Right atrium auricular region (tissue), 2 donors: ENCODE data around the gene ARHGEF35. TPM values are rescaled to one million over a fixed set of nuclear protein-coding genes. Genes with fewer than 3 reads are reported as not detected.

Source experiments
- DNase-seq: peaks from one replicate; pipeline ENCODE4 v3.0.0-alpha.2; 2019; ENCODE audit warnings: low spot score
- H3K27ac ChIP-seq, 2 donors: fragments of 200-600 bp; sonication (generic); 1 replicate in 1 of 2; 2 replicates in 1 of 2; pipeline ENCODE4 v1.5.1; 2016 to 2019
- H3K27me3 ChIP-seq, 2 donors: fragments of 200-600 bp; sonication (generic); one replicate each; pipeline versions ENCODE4 v1.5.1 to v1.6.0; 2017 to 2019
- H3K36me3 ChIP-seq: fragments of 200-600 bp; sonication (generic); one replicate; pipeline ENCODE4 v1.5.1; 2016
- H3K4me1 ChIP-seq, 2 donors: fragments of 200-600 bp; sonication (generic); one replicate each; pipeline versions ENCODE4 v1.5.1 to v1.6.0; 2017 to 2019
- H3K4me3 ChIP-seq, 2 donors: fragments of 200-600 bp; sonication (generic); 1 replicate in 1 of 2; 2 replicates in 1 of 2; pipeline ENCODE4 v1.5.1; 2017 to 2019; ENCODE audit warnings: mild to moderate bottlenecking in 1 of 2, moderate library complexity in 1 of 2
- H3K9me3 ChIP-seq, 2 donors: fragments of 200-600 bp; sonication (generic); one replicate each; pipeline ENCODE4 v1.5.1; 2019
- CTCF ChIP-seq, 2 donors: fragments of 200-600 bp; sonication (generic); IDR thresholded peaks; one replicate each; pipeline ENCODE4 v1.5.1; 2019; ENCODE audit warnings: antibody characterized with exemption in 2 of 2
- total RNA-seq, 2 donors: library from RNA; depleted of rRNA; stranded (reverse); fragments of >200 nt; gene quantifications; one replicate each; pipeline ENCODE4 v1.1.0, GENCODE V29; 2016

The ARHGEF35 gene
- total RNA-seq, 2 donors from 2014 or later = 1.7 TPM

GRCh38 chr7:144164784-144165183, 30.8 kb downstream of the ARHGEF35 start:
- no peaks in the 10 kb centered on the region for H3K27me3 ChIP-seq
- H3K4me3 ChIP-seq = no peak overlapping the region
- DNase-seq = no peak
- H3K4me1 ChIP-seq = no peaks in the 10 kb centered on the region
- H3K9me3 ChIP-seq = no peaks in the 10 kb centered on the region
- TF ChIP-seq CTCF (IDR thresholded peaks at IDR 0.05) = no peak
- no peak overlapping the region for H3K27ac ChIP-seq
- H3K36me3 ChIP-seq = no peaks in the 10 kb centered on the region

- DNase-seq = no peak
- H3K4me3 ChIP-seq = no peak overlapping the region
- H3K9me3 ChIP-seq = no peaks in the 10 kb centered on the region
- no peaks in the 10 kb centered on the region for H3K36me3 ChIP-seq
- TF ChIP-seq CTCF (IDR thresholded peaks at IDR 0.05) = no peak
- no peaks in the 10 kb centered on the region for H3K27me3 ChIP-seq
- no peak overlapping the region for H3K27ac ChIP-seq
- H3K4me1 ChIP-seq = no peaks in the 10 kb centered on the region
Measured at GRCh38 chr7:144158861-144159260, 36.8 kb downstream of the ARHGEF35 start.

GRCh38 chr7:144148224-144148827, 47.3 kb downstream of the ARHGEF35 start:
- H3K36me3 ChIP-seq = no peaks in the 10 kb centered on the region
- H3K27ac ChIP-seq = no peak overlapping the region
- no peaks in the 10 kb centered on the region for H3K27me3 ChIP-seq
- H3K9me3 ChIP-seq = peaks cover 0 to 47% of the 10 kb centered on the region in 2 donors
- no peak overlapping the region for H3K4me3 ChIP-seq
- no peak for DNase-seq
- H3K4me1 ChIP-seq = no peaks in the 10 kb centered on the region
- no peak for TF ChIP-seq CTCF (IDR thresholded peaks at IDR 0.05)

GRCh38 chr7:144144426-144144825, 51.2 kb downstream of the ARHGEF35 start:
- peaks cover 0 to 33% of the 10 kb centered on the region in 2 donors for H3K9me3 ChIP-seq
- no peak for DNase-seq
- H3K36me3 ChIP-seq = no peaks in the 10 kb centered on the region
- no peaks in the 10 kb centered on the region for H3K27me3 ChIP-seq
- no peak overlapping the region for H3K27ac ChIP-seq
- H3K4me3 ChIP-seq = no peak overlapping the region
- TF ChIP-seq CTCF (IDR thresholded peaks at IDR 0.05) = no peak
- no peaks in the 10 kb centered on the region for H3K4me1 ChIP-seq

- H3K36me3 ChIP-seq = no peaks in the 10 kb centered on the region
- H3K9me3 ChIP-seq = peaks cover 0 to 12% of the 10 kb centered on the region in 2 donors
- DNase-seq = no peak
- TF ChIP-seq CTCF (IDR thresholded peaks at IDR 0.05) = no peak
- no peak overlapping the region for H3K27ac ChIP-seq
- H3K4me1 ChIP-seq = no peaks in the 10 kb centered on the region
- H3K4me3 ChIP-seq = no peak overlapping the region
- no peaks in the 10 kb centered on the region for H3K27me3 ChIP-seq
Measured at GRCh38 chr7:144142187-144142586, 53.4 kb downstream of the ARHGEF35 start.

GRCh38 chr7:144137501-144137900, 58.1 kb downstream of the ARHGEF35 start:
- TF ChIP-seq CTCF (IDR thresholded peaks at IDR 0.05) = no peak
- no peak overlapping the region for H3K4me3 ChIP-seq
- no peak for DNase-seq
- no peaks in the 10 kb centered on the region for H3K9me3 ChIP-seq
- no peaks in the 10 kb centered on the region for H3K27me3 ChIP-seq
- H3K4me1 ChIP-seq = no peaks in the 10 kb centered on the region
- H3K36me3 ChIP-seq = no peaks in the 10 kb centered on the region
- no peak overlapping the region for H3K27ac ChIP-seq
